NCI-H1092 (cell line): ENCODE measurements around the gene MAST4.

ENCODE experiments used
- DNase-seq: peaks from one replicate; lab custom pipeline; 2025; lab: John Stamatoyannopoulos, UW

MAST4 gene

DNA sequence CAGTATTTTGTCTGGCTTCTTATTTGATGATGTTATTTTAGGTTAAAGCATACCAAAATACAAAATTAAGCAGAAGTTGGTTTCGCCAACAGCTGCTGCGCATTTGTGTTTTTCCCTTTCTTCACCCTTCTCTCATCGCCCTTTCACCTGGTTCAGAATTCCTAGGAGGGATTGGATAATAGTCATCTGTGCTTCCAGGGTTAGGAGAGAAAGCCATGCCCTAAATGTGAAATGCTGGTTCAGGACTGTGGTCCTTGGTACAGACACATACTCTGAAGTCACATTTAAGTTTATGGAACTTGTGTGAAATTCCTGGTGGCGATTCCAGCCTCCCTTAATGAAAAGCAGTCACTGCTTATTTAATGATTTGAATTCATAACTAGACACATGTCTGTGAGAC is 7.7 kb downstream of the MAST4 start:
- no peak for DNase-seq

DNA sequence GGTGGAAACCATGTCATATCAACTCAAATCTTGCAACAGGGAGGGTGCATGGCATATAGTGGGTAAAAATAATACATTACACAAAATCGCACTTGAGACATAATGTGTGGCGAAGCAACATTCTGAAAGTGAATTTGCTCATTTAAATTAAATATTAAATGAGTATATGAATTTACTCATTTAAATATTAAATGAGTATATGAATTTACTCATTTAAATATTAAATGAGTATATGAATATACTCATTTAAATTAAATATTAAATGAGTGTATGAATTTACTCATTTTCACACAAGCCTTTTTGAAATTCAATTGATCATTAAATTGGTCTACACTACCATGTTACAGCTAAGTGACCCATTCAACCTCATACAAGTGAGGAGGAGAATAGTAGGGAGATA is 10.5 kb downstream of the MAST4 start:
- no peak for DNase-seq

DNA sequence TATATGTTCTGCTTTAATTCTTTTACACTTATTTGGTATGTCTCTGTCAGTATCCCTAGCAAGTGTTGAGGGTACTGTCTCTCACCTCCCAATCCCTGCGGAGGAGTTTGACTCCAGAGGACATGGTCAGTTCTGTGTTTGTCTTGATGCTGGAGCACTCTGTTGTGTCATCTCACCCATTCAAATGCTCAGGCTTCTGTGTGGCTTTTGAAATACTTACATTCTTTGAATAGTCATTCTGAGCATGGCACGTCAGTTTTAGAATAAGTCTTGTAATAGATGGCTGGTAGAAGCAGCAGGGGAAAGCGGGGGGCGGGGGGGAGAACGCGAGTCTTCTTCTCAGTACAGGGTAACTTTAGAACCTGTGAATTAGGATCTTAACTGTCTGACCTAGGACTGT is 12.3 kb downstream of the MAST4 start:
- DNase-seq: no peak

DNA sequence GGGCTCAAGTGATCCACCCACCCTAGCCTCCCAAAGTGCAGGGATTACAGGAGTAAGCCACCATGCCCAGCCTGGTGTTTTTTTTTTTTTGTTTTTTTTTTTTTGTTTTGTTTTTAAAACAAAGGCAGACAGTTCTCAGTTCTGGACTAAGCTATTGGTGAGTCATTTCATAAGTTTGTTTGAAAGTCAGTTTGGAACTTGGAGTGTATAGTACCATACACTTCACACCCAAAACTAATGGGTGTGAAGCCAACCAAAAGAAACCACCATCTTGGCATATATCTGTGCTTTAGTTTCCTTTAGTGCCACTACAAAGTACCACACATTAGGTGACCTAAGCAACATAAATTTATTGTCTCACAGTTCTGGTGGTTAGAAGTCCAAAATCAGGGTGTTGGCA is 13.4 kb downstream of the MAST4 start:
- no peak for DNase-seq

DNA sequence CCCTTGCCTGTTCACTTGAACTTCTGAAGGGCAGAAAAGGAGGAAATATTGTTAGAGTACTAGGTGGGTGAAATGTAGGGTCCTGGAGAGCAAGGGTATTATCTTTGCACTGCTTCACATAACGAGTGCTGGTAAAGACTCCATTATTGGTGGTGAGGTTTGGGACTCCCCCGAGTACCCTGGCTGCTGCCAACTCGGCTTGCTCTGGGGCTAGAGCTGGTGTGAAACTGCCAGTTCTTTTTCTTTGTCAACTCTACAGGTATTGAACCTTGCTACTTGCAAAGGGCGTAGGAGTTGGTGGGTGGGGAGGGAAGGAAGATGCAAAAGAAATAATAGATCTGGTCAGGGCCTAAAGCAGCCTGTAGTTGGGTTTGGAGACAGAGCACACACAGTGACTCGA is 16.0 kb downstream of the MAST4 start:
- DNase-seq: no peak

DNA sequence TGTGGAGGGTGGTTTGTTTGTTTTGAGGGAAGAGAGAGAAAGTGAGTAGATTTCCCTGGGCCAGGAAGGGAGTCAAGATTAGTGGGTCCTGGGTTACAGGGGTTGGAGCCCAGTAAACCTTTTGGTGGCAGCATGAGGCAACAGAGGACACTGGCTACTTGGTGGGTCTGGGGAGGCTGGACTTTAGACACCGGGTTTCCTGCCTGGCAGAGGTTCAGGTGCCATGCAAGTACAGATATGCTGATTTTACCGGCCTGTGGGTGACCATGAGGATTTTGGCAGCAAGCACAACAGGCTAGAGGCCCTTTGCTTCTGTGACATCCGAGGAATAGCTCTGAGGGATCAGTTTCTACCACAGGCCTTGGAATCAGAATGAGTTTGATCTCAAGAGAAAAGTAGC is 18.9 kb downstream of the MAST4 start:
- DNase-seq: no peak

DNA sequence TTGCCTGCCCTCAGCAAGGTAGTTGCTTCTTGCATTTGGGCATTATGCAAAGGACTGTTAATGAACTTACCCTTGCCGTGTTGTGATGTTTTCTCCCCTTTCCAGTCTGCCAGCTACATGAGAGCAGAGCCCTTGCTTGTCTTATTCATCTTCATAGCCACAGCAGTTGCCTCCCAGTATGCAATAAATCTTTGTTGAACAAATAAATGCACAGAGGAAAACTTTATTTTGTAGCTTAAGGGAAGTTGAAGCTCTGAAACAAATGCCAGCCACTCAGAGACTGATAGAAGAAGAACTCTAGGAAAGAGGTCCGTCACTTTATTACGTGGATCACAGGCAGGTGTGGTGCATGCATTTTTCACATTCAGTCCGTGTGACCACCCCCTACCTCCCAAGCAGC is 19.7 kb downstream of the MAST4 start:
- DNase-seq: no peak

DNA sequence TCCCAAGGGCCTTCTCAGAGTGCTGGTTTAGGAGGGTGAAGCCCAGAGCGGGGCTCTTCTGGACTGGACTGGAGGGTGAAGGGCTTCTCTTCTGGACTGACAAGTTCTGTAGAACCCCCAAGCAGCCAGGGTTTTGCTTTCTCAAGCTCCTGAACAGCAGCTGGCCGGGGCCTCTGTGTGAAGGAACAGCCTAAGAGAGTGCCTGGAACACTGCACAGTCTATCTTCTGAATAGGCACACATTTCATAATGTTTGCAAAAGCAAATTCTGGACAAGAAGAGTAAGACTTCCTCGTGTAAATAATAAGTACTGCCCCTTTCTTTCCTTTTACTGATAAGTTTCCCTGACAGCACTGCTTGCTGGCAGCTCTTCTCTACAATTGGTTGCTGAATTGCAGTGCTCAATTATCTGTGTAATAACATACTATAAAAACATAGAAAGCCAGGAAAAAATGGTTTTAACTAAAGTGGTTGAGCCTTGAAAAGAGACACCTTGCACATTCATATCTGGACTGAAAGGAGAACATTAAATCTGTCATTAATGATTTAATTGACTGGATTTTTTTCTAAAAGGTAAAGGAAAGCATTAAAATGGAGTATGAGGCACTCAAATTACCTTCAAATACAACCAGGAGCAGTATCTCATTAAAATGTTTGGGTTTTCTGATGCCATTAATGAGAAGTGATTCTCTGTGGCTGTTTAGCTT is 20.5 kb downstream of the MAST4 start:
- DNase-seq: no peak

DNA sequence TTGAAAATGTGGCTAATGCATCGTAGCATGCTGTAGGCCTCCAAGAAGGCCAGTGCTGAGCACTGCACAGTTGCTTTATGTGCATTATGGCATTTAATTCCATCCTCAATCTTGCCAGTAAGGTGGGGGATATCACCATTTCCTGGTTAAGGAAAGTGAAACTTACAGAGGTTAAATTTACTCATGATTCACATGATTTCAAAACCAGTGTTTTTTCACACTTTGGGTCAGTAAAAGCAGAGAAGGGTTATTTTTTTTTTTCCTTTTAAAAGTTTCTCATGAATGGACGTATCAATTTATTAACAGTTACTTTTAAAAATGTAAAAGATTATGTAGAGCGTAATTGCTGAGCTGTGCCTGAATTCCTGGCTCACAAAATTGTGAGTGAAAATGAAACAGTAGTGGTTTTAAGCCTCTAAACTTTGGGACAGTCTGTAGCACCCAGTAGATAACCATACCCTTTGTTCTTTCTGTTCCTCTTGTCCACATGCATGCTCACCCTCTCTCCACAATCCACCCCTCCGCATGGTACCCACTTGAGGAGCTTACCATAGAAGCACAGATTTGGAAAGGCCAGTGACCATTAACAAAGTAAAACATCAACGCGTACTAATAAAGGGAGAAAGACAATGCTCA is 21.2 kb downstream of the MAST4 start:
- DNase-seq: no peak

DNA sequence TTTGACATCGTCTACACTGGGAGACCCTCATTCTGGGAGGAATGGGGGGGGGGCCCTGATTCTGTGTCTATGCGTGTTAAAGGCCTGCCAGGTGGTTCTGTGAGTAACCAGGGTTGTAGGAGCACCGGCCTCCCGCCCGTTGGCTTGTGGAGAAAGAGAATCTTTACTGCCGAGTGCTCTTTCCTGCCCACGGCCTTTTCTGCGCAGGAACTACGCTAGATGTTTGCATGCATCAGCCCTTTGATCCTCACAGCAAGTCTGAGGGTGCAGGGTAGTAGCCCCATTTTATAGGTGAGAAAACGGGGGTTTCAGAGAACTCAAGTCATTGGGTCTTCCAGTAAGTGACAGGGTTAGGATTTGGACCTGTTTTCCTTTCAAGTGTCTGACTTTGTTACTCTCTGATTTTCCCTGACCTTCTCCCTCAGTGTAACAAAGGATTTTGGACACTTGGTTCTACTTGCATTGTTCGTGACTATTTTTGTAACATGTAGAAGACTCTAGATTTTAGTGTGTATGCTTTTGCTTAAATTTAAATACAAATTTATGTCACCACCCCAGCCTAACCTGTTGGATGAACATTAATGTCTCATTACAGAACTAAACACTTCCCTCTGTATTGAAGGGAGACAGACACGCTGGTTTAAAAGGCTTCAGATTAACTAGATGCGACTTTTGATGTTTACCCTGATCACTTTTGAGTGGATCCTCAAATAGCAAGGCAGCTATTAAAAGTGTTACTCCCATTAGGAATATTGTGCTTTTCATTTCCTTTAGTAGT is 22.0 kb downstream of the MAST4 start:
- no peak for DNase-seq

DNA sequence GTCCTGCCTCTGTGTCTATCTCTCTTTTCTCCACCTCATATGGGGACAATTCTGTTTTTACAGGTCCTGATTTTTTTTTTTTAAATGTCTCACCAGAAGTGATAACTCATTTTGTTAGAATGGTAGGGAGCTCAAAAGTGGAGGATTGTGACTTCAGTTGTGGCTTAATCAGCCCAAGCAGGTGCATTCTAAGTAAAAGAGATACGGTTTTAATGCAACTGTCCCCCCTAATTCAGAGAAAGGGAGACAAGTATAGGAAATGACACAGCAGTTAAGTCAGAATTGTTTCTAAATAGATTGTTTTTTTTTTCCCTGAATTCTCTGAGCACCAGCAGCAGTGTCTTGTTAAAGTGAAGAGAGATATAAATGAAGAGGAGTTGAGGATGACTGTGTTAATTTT is 24.5 kb downstream of the MAST4 start:
- DNase-seq: no peak

DNA sequence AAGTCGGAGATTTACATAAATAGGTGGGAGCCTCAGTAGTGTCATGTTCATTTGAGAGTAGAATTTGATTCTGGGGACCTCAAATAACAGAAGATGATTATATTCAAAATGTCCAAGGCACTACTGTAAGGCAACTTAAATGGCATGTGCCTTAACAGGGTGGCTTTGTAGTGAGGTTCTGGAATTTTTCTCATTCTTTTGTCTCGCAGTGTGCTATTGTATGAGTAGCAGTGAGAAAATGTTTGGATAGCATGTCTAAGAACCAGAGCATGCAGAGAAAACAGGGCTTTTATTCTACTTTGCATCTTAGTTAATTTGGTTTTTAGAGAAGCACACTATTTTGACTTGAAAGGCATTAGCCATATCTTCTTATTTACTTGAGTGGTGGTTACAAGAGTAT is 25.0 kb downstream of the MAST4 start:
- no peak for DNase-seq

DNA sequence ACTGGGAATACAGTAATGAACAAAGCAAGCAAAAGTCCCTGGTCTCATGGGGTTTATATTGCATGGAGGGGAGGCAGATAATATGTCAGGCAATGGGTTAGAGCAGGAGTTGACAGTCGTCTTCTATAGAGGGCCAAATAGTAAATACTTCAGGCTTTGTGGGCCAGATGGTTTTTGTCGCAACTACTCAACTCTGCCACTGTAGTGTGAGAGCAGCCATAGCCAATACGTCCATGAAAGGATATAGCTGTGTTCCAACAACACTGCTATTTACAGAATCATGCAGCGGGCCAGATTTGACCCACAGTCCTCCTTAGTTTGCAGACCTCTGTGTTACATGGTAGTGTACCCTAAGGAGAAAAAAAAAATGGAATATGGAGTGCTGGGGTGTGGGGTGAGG is 25.5 kb downstream of the MAST4 start:
- DNase-seq: no peak

DNA sequence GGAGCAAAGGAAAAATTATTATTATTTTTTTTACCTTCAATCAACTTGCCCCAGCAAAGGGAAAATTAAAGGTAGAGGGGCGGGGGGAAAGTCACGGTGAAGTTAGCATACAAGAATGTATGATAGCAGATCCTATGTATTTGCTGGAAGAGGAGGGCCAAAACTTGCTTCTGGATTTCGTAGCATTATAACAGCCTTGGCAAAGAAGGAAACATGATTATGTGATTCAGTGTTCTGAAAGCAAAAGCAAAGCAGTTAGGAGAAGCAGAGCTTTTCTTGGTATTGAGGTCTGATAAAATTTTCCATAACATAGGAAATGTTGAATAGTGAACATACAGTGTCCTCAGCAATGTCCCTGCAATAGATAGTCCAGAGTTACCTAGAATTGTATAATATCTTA is 32.4 kb downstream of the MAST4 start:
- no peak for DNase-seq

DNA sequence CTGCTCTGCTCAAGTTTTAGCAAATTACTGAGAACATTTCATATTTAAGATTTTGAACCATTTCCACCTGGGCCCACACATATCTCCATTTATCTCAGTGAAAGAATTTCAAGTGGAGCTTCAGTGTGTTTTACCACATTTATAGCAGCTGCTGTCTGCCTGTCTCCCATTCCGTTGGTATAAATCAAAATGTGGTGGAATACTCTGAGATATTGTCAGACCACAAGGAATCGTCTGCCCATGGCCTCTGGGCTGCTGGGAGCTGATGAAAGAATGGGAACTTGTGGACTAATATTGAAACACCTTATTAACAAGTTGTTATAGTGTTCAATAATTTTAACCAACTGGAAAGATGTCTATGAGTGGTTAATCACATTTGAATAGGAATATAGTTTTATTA is 33.3 kb downstream of the MAST4 start:
- DNase-seq: no peak

DNA sequence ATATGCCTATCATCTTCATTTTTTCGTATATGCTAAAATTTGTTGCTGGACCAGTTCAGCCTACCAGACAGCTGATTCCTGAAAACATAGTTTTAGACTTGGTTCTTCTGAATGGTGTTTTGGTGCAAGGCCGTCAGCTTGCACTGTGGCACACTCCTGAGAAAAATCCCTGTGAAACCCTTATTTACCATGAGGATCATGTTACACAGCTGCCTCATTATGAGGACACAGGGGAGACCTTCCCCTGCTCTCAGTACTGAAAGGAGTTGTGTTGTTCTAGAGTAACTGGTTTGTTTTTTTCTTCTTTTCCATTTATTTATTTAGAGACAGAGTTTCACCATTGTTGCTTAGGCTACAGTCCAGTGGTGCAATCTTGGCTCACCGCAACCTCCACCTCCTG is 37.6 kb downstream of the MAST4 start:
- peak; percentile 40 for DNase-seq

DNA sequence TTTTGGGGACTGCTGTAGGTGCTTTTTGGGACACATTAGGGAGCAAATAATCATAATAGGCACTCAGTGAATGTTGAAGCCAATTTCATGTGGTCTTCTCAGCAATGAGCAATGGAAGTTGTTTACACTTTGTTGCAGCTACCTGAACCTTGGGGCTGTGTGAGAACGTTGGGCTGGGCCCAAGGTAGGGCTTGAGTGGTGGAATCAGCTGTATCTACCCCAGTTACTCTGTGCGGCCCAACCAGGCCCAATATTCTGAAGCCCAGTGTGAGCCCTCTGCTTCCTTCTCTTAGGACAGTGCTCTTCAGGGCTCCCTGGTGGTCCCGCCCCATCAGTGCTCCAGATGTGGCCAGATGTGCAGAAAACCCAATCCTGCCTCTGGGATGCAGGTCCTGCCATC is 38.4 kb downstream of the MAST4 start:
- no peak for DNase-seq

DNA sequence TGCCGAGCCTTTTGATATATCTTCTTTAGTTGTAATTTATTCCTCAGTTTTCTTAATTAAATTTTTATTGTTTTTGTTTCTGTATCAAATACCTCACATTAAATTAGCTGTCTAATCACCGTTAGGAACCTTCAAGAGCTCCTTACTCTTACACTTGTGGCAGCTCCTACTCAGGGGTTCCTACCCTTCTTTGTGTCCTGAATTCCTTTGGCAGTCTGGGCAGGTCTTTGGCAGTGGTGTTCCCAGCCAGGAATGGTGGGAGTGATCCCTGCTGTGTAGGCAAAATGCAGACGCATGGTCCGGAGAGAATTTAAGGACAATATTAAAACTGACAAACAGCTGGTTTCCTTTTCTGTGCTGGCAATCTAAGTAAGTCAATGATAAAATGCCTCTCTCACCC is 41.8 kb downstream of the MAST4 start:
- DNase-seq: no peak

DNA sequence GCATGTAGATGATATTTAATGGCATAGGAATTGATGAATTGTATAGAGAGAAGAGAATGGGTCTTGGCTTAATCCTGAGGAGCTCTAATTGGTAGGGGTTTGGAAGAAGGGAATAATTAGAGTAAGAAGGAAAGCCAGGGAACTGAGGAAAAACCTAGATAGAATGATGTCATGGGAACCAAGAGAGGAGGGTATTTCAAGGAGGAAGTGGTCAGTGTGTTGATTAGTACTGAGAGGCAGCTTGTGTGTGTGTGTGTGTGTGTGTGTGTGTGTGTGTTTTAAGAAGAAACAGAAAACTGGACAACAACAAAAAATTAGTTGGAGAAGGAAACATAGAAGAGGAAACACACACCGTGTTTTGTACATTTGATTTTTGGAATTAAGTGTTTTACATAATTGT is 42.8 kb downstream of the MAST4 start:
- no peak for DNase-seq

DNA sequence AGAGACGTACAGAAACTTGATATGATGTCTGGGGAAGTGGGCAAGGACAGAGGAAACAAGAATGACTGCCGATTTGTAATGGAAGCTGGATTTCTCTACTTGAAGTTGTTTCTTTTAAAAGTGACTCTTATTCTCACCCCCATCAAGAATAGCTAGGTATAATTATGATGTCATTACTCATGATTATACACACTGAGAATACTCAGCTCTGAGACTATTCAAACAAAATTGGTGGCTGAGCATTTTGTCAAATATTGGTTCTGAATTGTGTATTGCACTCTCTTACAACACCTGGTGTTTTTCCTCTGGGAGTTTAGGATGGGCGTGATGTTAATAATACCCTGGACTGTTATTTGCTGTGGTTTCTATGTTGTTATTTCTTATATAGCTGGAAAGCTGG is 46.3 kb downstream of the MAST4 start:
- DNase-seq: peak; percentile 52

DNA sequence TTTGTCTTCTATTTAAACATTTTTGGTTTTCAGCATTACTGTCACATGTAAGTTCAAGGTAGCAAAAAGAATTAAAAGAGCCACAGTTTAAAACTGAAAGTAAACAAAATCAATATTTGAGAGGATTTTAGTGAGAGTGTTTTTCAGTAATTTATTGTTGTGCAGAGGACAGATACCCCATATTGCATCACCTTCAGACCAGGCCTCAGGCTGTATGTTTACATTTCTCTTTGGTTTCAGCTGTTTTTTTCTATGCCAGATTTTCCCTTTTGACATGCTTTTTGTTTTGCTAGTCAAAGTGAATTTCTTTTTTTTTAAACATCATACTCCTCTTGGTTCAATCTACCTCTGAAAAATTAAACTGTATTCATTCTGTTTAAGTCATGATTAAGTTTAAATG is 47.2 kb downstream of the MAST4 start:
- no peak for DNase-seq

DNA sequence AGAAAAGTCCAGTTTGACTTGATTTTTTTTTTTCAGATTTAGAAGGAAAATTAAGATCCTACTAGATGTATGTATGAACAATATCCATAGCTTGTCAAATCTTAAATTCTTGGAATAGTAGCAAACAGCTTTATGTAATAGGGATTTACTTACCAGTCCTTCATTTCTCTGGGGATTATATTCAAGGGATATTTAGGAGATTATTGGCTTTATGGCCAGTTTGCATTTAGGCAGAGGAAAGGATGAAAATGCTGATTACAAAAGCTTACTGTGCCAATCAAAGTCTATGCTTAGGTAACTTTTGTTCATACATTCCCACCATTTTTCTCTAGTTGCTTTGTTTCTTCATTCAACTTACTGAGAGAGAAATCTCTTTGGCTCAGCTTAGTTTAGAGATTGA is 47.9 kb downstream of the MAST4 start:
- DNase-seq: no peak

DNA sequence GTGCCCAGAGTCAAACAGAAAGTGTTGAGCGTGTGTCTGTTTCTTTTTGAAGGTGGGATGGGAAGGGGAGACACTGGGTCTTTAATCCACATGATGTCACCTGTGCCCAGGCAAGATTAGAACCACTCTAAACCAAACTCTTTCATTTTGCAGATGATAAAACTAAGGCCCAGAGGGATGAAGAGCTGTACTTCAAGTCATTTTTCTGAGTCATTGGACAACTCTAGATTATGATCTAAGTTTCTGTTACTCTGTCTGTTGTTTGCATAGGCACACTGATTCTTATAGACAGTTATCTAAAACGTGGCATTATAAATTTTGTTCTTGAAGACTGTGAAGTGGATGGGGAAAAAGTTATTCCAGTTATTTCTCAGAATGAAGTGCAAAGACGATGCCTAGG is 48.8 kb downstream of the MAST4 start:
- DNase-seq: no peak

DNA sequence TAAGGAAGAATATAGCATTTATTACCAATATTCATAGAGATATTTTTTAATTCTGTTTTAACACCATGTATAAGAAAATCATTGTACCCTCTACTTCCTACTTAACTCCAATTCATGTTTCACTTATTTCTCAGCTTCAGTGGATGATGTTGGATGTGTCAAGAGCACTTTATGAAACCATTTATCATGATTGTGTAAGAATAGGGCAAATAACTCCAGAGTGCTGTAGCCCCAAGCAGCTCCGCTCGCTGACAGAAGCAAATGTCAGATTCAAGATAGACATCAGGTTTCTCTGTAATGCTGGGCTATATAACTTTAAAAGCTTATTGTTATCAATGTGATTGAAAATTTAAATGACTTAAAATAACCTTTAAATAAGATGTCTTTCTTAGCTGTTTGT is 50.4 kb downstream of the MAST4 start:
- no peak for DNase-seq
